ENCODE measurements around the gene PAF1. TPM values are rescaled to one million over a fixed set of nuclear protein-coding genes. Genes with fewer than 3 reads are reported as not detected.

PAF1 gene
- total and polyA plus RNA-seq, 2 of the 13 experiments (the other 11 are each of a cell fraction or from before 2014, with no cell fraction given) = 30.2 to 31.1 TPM

DNA sequence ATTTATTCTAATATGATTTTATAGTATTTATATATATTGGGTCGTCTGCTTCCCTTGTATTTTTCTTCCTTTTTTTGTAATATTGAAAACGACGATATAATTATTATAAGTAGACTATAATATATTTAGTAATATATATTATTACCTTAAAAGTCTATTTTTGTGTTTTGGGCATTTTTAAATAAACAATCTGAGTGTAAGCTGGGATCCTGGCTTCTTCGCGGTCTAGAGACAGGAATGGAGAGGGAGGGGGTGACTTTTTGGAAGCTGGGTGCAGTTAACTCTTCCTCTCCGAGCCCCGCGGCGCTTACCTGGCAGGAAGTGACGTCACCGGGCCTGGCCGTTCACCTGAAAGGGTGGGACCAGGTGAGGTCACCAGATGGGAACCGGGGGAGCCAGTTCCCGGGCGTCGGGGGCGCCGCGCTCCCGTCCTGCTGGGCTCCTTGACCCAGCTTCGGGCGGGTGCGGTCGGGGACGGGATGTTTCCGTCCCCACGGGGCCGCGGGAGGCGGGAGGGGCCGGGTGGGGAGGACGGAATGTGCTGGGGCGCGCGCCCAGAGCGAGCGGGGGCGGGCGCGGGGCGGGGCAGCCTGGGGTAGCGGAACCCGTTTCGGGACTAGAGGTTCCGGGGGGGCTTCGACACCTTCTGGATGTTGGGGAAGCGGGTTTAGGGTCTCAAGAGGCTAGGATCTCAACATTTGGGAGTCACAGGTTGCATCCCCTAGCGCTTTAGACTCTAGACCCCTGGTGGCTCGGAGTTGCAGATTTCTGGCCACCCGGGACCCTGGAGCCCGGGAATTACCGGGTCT, 18.5 kb upstream of the PAF1 start (continued):
- TF ChIP-seq ZNF83 (CRISPR knock-in tag; IDR thresholded peaks at IDR 0.05; ENCODE audit: borderline replicate concordance) (no peak), PCBP1 (IDR thresholded peaks at IDR 0.05; ENCODE audit: borderline replicate concordance, low read depth, low read length) (no peak), ZC3H13 (CRISPR knock-in tag; IDR thresholded peaks at IDR 0.05) (peak; percentile 99), ZNF451 (CRISPR knock-in tag; IDR thresholded peaks at IDR 0.05) (no peak), NR2F1 (CRISPR knock-in tag; IDR thresholded peaks at IDR 0.05) (no peak), ZNF24 (IDR thresholded peaks at IDR 0.05) (no peak), AGO1 (IDR thresholded peaks at IDR 0.05; ENCODE audit: low read depth, low read length, poor library complexity, severe bottlenecking) (peak; percentile 85)
- TF ChIP-seq, protein P1, sequence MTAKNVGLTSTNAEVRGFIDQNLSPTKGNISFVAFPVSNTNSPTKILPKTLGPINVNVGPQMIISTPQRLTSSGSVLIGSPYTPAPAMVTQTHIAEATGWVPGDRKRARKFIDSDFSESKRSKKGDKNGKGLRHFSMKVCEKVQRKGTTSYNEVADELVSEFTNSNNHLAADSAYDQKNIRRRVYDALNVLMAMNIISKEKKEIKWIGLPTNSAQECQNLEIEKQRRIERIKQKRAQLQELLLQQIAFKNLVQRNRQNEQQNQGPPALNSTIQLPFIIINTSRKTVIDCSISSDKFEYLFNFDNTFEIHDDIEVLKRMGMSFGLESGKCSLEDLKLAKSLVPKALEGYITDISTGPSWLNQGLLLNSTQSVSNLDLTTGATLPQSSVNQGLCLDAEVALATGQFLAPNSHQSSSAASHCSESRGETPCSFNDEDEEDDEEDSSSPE (CRISPR knock-in tag; IDR thresholded peaks at IDR 0.05) = no peak
- TF ChIP-seq, protein P2, sequence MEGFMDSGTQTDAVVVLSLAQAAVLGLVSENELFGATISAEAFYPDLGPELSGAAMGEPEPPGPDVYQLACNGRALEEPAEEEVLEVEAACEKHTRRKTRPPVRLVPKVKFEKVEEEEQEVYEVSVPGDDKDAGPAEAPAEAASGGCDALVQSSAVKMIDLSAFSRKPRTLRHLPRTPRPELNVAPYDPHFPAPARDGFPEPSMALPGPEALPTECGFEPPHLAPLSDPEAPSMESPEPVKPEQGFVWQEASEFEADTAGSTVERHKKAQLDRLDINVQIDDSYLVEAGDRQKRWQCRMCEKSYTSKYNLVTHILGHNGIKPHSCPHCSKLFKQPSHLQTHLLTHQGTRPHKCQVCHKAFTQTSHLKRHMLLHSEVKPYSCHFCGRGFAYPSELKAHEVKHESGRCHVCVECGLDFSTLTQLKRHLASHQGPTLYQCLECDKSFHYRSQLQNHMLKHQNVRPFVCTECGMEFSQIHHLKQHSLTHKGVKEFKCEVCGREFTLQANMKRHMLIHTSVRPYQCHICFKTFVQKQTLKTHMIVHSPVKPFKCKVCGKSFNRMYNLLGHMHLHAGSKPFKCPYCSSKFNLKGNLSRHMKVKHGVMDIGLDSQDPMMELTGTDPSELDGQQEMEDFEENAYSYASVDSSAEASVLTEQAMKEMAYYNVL (CRISPR knock-in tag; IDR thresholded peaks at IDR 0.05; ENCODE audit: borderline replicate concordance) = no peak

Data from HepG2 (cell line).